ENCODE results near the gene CORO1A.
"Not testable (repeated sequence)": the region's sequence is repeated elsewhere in the genome, so short reads cannot be mapped to it uniquely, and the experiment has no call there.

CORO1A gene

DNA sequence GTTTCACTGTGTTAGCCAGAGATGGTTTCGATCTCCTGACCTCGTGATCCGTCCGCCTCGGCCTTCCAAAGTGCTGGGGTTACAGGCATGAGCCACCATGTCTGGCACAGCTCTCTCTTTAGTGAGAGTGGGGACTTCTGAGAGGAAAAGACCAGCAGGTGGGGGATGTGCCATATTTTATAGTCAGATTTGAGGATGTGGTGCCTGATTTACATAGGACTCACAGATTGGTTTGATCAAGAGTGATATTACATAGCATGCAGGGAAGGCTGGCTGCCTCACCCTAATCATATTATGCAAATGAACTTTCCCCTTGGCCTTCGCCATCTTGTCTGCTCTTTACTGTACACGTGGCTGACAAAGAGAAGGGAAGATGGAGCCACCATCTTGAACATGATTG, 32.3 kb upstream of the CORO1A start:
- H3K4me1 Mint-ChIP-seq, result no peaks in the 10 kb centered on the region
- H3K4me3 Mint-ChIP-seq, result no peak overlapping the region
- peaks cover 6% of the 10 kb centered on the region for H3K36me3 Mint-ChIP-seq
- no peak for DNase-seq
- peak overlapping the region; percentile 67 for H3K27ac Mint-ChIP-seq
- H3K27me3 Mint-ChIP-seq, result peaks cover 11% of the 10 kb centered on the region
- peaks cover 17% of the 10 kb centered on the region for H3K9me3 Mint-ChIP-seq
- CTCF ChIA-PET, result no interaction called here

DNA sequence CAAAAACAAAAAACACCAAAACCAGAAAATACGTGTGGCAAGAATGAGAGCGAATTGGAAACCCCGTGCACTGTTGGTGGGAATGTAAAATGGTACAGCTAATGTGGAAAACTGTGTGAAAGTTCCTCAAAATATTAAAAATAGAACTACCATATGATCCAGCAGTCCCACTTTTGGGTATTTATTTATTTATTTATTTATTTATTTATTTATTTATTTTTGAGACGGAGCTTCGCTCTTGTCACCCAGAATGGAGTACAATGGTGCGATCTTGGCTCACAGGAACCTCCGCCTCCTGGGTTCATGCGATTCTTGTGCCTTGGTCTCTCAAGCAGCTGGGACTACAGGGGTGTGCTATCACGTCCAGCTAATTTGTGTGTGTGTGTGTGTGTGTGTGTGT, 30.9 kb upstream of the CORO1A start:
- no peak overlapping the region for H3K27ac Mint-ChIP-seq
- DNase-seq, result no peak
- H3K4me1 Mint-ChIP-seq, result no peaks in the 10 kb centered on the region
- H3K9me3 Mint-ChIP-seq, result peaks cover 17% of the 10 kb centered on the region
- H3K27me3 Mint-ChIP-seq, result peaks cover 11% of the 10 kb centered on the region
- CTCF ChIA-PET, result interaction anchor here (1.6 kb wide), 1 partner anchor 9 kb away, joined by 3 read pairs; no protein-coding TSS in a partner anchor
- H3K36me3 Mint-ChIP-seq, result peaks cover 6% of the 10 kb centered on the region
- H3K4me3 Mint-ChIP-seq, result no peak overlapping the region

DNA sequence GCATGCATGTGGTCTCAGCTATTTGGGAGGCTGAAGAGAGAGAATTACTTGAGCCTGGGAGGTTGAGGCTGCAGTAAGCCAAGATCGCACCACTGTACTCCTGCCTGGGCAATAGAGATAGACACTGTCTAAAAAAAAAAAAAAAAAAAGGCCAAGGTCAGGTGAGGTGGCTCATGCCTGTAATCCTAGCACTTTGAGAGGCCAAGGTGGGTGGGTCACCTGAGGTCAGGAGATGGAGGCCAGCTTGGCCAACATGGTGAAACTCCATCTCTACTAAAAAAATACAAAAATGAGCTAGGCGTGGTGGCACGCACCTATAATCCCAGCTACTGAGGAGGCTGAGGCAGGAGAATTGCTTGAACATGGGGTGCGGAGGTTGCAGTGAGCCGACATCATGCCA, 28.2 kb upstream of the CORO1A start:
- Mint-ChIP-seq H3K27ac (no peak overlapping the region), H3K36me3 (peaks cover 2% of the 10 kb centered on the region), H3K9me3 (peaks cover 6% of the 10 kb centered on the region), H3K4me3 (no peak overlapping the region), H3K27me3 (peaks cover 13% of the 10 kb centered on the region), H3K4me1 (peaks cover 2% of the 10 kb centered on the region)
- CTCF ChIA-PET, result no interaction called here
- DNase-seq, result no peak

DNA sequence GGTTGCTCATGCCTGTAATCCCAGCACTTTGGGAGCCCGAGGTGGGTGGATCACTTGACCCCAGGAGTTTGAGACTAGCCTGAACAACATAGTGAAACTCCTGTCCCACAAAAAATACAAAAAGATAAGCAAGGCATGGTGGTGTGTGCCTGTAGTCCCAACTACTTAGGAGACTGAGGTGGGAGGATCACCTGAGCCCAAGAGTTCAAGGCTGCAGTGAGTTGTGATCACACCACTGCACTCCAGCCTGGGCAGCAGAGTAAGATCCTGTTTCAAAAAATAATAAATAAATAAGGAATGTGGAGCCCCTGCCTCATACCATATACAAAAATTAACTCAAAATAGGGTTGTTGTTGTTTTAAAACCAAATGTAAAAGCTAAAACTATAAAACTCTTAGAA, 26.2 kb upstream of the CORO1A start:
- H3K4me3 Mint-ChIP-seq, result no peak overlapping the region
- H3K27ac Mint-ChIP-seq, result no peak overlapping the region
- H3K36me3 Mint-ChIP-seq, result no peaks in the 10 kb centered on the region
- H3K27me3 Mint-ChIP-seq, result peaks cover 4% of the 10 kb centered on the region
- peaks cover 2% of the 10 kb centered on the region for H3K4me1 Mint-ChIP-seq
- CTCF ChIA-PET, result interaction anchor here (0.7 kb wide), 1 partner anchor 10 kb away, joined by 3 read pairs; no protein-coding TSS in a partner anchor
- no peaks in the 10 kb centered on the region for H3K9me3 Mint-ChIP-seq
- no peak for DNase-seq

DNA sequence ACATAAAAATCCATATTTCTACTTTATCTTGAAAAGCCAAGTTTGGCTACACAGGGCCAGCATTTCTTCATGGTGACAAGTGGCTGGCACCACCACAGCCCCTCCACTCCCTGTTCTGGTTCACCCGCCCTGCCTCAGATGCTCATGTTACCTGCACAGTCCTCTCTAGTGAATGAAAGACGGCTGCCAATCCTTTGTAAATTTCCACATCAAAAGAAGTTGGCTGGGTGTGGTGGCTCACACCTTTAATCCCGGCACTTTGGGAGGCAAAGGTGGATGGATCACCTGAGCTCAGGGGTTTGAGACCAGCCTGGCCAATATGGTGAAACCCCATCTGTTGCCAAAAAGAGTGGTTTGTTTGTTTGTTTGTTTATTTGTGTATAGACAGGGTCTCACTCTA, 19.9 kb upstream of the CORO1A start:
- CTCF ChIA-PET, result interaction anchor here (0.7 kb wide), 1 partner anchor 21 kb away, joined by 3 read pairs; no protein-coding TSS in a partner anchor
- Mint-ChIP-seq H3K4me3 (no peak overlapping the region), H3K4me1 (peaks cover 35% of the 10 kb centered on the region), H3K27me3 (peaks cover 11% of the 10 kb centered on the region), H3K27ac (no peak overlapping the region), H3K9me3 (no peaks in the 10 kb centered on the region), H3K36me3 (no peaks in the 10 kb centered on the region)
- no peak for DNase-seq

DNA sequence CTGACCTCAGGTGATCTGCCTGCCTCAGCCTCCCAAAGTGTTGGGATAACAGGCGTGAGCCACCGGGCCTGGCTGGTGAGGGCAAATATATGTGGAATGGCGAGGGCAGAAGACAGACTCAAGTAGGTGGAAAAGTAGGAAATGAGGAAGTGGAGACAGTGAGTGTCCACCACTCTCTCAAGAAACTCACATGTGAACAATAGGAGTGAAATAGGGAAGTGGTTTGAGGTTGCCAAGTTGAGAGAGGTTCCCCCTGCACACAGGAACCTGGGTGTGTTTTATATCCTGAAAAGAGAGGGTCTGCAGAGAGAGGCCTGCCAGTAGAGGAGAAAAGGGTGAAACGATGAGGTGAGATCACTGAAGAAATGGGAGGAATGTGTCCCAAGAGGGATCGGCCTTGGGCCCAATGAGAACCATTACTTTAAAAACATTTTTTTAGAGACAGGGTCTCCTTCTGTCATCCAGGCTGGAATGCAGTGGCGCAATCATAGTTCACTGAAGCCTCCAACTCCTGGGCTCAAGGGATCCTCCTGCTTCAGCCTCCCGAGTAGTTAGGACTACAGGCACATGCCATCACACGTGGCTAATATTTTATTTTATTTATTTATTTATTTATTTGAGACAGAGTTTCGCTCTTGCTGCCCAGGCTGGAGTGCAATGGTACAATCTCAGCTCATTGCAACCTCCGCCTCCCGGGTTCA, 17.1 kb upstream of the CORO1A start:
- Mint-ChIP-seq H3K9me3 (no peaks in the 10 kb centered on the region), H3K36me3 (no peaks in the 10 kb centered on the region), H3K4me1 (peaks cover 33% of the 10 kb centered on the region), H3K27me3 (peaks cover 11% of the 10 kb centered on the region), H3K27ac (no peak overlapping the region), H3K4me3 (no peak overlapping the region)
- peak; percentile 31 for DNase-seq
- CTCF ChIA-PET, result no interaction called here

DNA sequence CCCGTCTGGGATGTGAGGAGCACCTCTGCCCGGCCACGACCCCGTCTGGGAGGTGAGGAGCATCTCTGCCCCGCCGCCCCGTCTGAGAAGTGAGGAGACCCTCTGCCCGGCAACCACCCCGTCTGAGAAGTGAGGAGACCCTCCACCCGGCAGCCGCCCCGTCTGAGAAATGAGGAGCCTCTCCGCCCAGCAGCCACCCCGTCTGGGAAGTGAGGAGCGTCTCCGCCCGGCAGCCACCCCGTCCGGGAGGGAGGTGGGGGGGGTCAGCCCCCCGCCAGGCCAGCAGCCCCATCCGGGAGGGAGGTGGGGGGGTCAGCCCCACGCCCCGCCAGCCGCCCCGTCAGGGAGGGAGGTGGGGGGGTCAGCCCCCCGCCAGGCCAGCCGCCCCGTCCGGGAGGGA, 14.7 kb upstream of the CORO1A start:
- H3K4me3 Mint-ChIP-seq, CTCF ChIA-PET, H3K27ac Mint-ChIP-seq, DNase-seq, H3K9me3 Mint-ChIP-seq, H3K36me3 Mint-ChIP-seq: not testable (repeated sequence)
- Mint-ChIP-seq H3K4me1 (peaks cover 25% of the 10 kb centered on the region), H3K27me3 (peaks cover 17% of the 10 kb centered on the region)

DNA sequence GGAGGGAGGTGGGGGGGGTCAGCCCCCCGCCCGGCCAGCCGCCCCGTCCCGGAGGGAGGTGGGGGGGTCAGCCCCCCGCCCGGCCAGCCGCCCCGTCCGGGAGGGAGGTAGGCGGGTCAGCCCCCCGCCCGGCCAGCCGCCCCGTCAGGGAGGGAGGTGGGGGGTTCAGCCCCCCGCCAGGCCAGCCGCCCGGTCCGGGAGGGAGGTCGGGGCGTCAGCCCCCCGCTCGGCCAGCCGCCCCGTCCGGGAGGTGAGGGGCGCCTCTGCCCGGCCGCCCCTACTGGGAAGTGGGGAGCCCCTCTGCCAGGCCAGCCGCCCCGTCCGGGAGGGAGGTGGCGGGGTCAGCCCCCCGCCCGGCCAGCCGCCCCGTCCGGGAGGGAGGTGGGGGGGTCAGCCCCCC, 14.0 kb upstream of the CORO1A start:
- DNase-seq, H3K9me3 Mint-ChIP-seq, H3K36me3 Mint-ChIP-seq, CTCF ChIA-PET, H3K27ac Mint-ChIP-seq, H3K4me3 Mint-ChIP-seq: not testable (repeated sequence)
- peaks cover 25% of the 10 kb centered on the region for H3K4me1 Mint-ChIP-seq
- H3K27me3 Mint-ChIP-seq, result peaks cover 17% of the 10 kb centered on the region

DNA sequence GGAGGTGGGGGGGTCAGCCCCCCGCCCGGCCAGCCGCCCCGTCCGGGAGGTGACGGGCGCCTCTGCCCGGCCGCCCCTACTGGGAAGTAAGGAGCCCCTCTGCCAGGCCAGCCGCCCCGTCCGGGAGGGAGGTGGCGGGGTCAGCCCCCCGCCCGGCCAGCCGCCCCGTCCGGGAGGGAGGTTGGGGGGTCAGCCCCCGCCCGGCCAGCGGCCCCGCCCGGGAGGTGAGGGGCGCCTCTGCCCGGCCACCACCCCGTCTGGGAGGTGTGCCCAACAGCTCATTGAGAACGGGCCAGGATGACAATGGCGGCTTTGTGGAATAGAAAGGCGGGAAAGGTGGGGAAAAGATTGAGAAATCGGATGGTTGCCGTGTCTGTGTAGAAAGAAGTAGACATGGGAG, 13.3 kb upstream of the CORO1A start:
- H3K4me3 Mint-ChIP-seq, H3K27ac Mint-ChIP-seq, H3K36me3 Mint-ChIP-seq, DNase-seq, CTCF ChIA-PET, H3K9me3 Mint-ChIP-seq: not testable (repeated sequence)
- peaks cover 17% of the 10 kb centered on the region for H3K27me3 Mint-ChIP-seq
- H3K4me1 Mint-ChIP-seq, result peaks cover 21% of the 10 kb centered on the region

DNA sequence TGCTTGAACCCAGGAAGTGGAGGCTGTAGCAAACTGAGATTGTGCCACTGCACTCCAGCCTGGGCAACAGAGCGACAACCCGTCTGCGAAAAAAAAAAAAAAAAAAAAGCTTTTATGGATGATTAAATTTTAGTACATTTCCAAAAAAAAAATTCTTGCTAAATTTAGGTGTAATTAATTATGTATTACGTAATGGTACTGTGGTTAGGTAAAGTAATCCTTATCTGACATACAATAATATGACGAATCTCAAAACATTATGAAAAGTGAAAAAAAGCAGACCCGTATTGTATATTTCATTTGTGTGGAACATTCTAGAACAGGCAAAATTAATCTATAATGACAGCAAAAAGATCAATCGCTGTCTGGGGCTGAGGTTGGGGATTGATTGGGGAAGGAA, 10.3 kb upstream of the CORO1A start:
- H3K4me3 Mint-ChIP-seq, result no peak overlapping the region
- DNase-seq, result no peak
- CTCF ChIA-PET, result no interaction called here
- H3K27ac Mint-ChIP-seq, result no peak overlapping the region
- H3K9me3 Mint-ChIP-seq, result no peaks in the 10 kb centered on the region
- no peaks in the 10 kb centered on the region for H3K4me1 Mint-ChIP-seq
- peaks cover 10% of the 10 kb centered on the region for H3K27me3 Mint-ChIP-seq
- H3K36me3 Mint-ChIP-seq, result no peaks in the 10 kb centered on the region

DNA sequence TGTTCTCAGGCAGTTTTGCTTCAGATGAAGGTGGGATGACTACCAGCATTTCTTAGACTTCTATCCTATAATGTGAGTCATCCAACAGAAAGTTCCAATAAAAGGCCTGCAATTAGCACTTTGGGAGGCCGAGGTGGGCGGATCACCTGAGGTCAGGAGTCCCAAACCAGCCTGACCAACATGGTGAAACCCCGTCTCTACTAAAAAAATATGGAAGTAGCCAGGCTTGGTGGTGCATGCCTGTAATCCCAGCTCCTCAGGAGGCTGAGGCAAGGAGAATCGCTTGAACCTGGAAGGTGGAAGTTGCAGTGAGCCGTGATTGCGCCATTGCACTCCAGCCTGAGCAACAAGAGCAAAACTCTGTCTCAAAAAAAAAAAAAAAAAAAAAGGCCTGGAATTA, 6.5 kb upstream of the CORO1A start:
- H3K27me3 Mint-ChIP-seq, H3K27ac Mint-ChIP-seq, CTCF ChIA-PET, H3K4me3 Mint-ChIP-seq, DNase-seq, H3K9me3 Mint-ChIP-seq, H3K4me1 Mint-ChIP-seq, H3K36me3 Mint-ChIP-seq: not testable (repeated sequence)

DNA sequence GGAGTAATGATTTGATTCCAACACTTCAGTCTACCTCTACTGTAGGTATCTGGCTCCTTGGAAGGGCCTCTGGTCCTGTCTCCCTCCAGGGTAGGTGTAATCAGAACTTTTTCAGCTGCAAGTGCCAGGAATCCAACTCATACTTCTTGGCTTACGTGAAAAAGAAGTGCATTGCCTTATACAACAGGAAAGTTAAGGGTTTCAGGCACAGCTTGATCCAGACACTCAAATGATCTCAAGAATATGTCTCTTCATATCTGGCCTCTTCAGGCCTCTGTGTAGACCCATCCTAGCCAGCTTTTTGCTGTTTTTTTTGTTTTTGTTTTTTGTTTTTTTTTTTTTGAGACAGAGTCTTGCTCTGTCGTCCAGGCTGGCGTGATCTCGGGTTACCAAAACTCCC, 4.2 kb upstream of the CORO1A start:
- Mint-ChIP-seq H3K27ac (no peak overlapping the region), H3K9me3 (no peaks in the 10 kb centered on the region), H3K36me3 (peaks cover 4% of the 10 kb centered on the region), H3K4me3 (no peak overlapping the region), H3K27me3 (peaks cover 4% of the 10 kb centered on the region), H3K4me1 (peaks cover 15% of the 10 kb centered on the region)
- CTCF ChIA-PET, result no interaction called here
- DNase-seq, result no peak

DNA sequence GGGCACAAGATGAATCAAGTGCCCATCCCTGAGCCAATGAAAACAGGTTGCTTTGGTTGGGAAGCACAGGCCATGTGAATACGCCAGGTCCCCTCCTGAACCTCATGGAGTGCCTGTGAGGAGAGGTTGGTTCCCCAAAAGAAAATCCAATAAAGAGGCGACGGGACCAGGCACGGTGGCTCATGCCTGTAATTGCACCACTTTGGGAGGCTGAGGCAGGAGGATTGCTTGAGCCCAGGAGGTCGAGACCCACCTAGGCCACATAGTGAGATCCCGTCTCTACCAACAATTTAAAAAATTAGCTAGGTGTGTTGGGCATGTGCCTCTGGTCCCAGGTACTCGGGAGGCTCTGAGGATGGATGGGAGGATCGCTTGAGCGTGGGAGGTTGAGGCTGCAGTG, 3.5 kb upstream of the CORO1A start:
- Mint-ChIP-seq H3K4me1 (peaks cover 15% of the 10 kb centered on the region), H3K27me3 (peaks cover 5% of the 10 kb centered on the region), H3K9me3 (no peaks in the 10 kb centered on the region), H3K4me3 (no peak overlapping the region), H3K27ac (no peak overlapping the region), H3K36me3 (peaks cover 11% of the 10 kb centered on the region)
- DNase-seq, result no peak
- CTCF ChIA-PET, result no interaction called here

DNA sequence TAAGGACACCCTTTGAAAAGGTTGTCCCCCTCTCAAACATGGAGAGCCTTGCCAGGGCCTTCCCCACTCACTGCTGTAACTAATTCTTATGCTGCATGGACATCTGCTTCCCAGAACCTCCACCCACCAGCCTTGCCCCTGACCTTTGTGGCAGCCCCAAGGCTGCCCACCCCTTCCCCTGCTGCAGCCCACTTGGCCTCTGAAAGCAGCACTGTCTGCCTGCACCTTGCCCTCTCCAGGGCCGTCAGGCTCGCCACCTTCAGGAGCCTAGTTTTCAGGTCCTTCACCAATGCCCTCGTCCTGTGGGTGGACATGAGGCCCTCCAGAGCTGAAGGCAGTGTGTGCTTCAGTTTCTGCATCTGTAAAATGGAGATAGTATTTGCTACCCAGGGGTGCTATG, 2.7 kb upstream of the CORO1A start:
- H3K27ac Mint-ChIP-seq, result no peak overlapping the region
- H3K9me3 Mint-ChIP-seq, result no peaks in the 10 kb centered on the region
- peaks cover 19% of the 10 kb centered on the region for H3K36me3 Mint-ChIP-seq
- peaks cover 15% of the 10 kb centered on the region for H3K4me1 Mint-ChIP-seq
- peak overlapping the region; percentile 31 for H3K4me3 Mint-ChIP-seq
- CTCF ChIA-PET, result interaction anchor here (1.0 kb wide), 1 partner anchor 38 kb away, joined by 3 read pairs; no protein-coding TSS in a partner anchor
- H3K27me3 Mint-ChIP-seq, result peaks cover 5% of the 10 kb centered on the region
- DNase-seq, result no peak

DNA sequence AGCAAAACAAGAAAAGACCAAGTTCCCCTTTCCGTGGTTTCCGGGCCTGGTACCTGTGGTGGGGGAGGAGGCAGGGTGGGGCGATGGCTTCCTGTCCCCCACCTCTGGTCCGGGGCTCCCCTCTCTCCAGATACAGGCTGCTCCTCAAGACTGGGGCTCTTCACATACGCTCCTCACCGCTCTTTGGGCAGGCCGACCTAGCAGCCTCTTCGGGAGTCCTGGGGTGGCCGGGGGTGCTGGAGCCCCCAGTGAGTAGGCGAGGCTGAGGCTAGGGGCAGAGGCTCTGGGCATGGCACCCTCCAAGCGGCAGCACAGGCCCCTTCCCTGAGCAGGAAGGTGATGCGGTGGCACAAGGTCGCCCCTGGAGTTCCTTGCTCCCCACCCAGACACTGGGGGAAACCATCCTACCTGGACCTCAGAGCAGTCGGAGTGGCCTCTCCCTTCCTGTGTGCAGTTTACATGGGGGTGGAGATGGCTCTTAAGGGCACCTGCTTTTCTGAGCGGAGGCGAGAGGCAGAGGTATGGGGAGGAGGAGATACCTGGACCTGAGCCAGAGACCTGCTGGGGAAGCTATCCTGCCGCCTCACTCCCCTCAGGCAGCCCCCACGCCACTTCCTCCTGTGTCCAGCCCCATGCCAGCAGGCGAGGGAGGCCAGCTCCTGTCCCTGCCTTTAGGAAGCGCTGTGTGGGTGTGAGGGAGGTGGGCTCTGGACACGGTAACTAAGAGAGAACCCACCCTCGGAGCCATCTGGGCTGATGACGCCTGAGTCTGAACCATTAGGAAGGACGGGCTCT, 891 bp downstream of the CORO1A start:
- Mint-ChIP-seq H3K36me3 (peaks cover 42% of the 10 kb centered on the region), H3K4me1 (peaks cover 34% of the 10 kb centered on the region), H3K27ac (peak overlapping the region; percentile 98), H3K9me3 (no peaks in the 10 kb centered on the region), H3K4me3 (peak overlapping the region; percentile 100), H3K27me3 (peaks cover 5% of the 10 kb centered on the region)
- CTCF ChIA-PET, result interaction anchor here (2.7 kb wide), 1 partner anchor 93 kb away, joined by 13 read pairs; the partner anchor contains the start of gene TBX6
- peak; percentile 93 for DNase-seq

Measured in activated naive CD4-positive, alpha-beta T cell treated with anti-CD3 and anti-CD28 coated beads, Interleukin-2, amount 10 ng/mL, durations not matched to agents 7 days and 5 days (primary cell).